H1 (cell line): ENCODE results near the gene ADARB2. TPM values are rescaled to one million over a fixed set of nuclear protein-coding genes. Genes with fewer than 3 reads are reported as not detected.

Experiments used
- EP300 ChIP-seq, 2 experiments: IDR thresholded peaks; 1 replicate in 1 of 2; 2 replicates in 1 of 2; pipeline ENCODE4 v1.6.1; 2011 to 2012; ENCODE audit warnings: low read depth in 2 of 2, low read length in 2 of 2, mild to moderate bottlenecking in 2 of 2, borderline replicate concordance in 1 of 2, inconsistent platforms in 1 of 2, moderate library complexity in 1 of 2
- POLR2AphosphoS5 ChIP-seq: IDR thresholded peaks from 2 replicates; pipeline ENCODE4 v1.6.1; 2011; ENCODE audit warnings: low read depth, low read length
- SUZ12 ChIP-seq: fragments of 200-600 bp; sonication (generic); IDR thresholded peaks from 2 replicates; pipeline ENCODE4 v1.6.1; 2012; ENCODE audit warnings: mild to moderate bottlenecking, inconsistent platforms, low read length, moderate library complexity, mixed read lengths
- polyA plus RNA-seq, 7 experiments: library from polyadenylated mRNA; depleted of rRNA in 3 of 7; stranded (reverse) in 5 of 7; unstranded in 2 of 7; fragments of >200 nt in 5 of 7; fragments of 200-250 nt in 2 of 7; gene quantifications; 1 replicate in 5 of 7; 2 replicates in 1 of 7; 4 replicates in 1 of 7; pipeline versions ENCODE4 v1.2.1 to v1.2.3, GENCODE V29; 2011 to 2013; ENCODE audit warnings: missing spikeins in 2 of 7, mixed read lengths in 2 of 7
- total RNA-seq: library from RNA; stranded (reverse); fragmentation: NEBNext Ultra II Directional; extraction: Animal tissue kit (Norgen Biotek cat#: 25700); gene quantifications from 2 replicates; pipeline ENCODE4 v1.2.1, GENCODE V29; 2021

ADARB2 gene
- total and polyA plus RNA-seq, 2 of the 8 experiments (the other 6 are each of a cell fraction or from before 2014, with no cell fraction given), result 2.2 to 2.8 TPM

- TF ChIP-seq SUZ12 (no peak), EP300 (IDR thresholded peaks at IDR 0.05; ENCODE audit: borderline replicate concordance in 1 of 2, low read depth in 2 of 2, low read length in 2 of 2) (no peak), POLR2AphosphoS5 (no peak)
- TF ChIP-seq, all 59 proteins: peak for 0
Observed at GRCh38 chr10:1328981-1329614, 408.2 kb downstream of the ADARB2 start (continued).
